Measurements from ENCODE around the gene ZNF135. TPM values are rescaled to one million over a fixed set of nuclear protein-coding genes. Genes with fewer than 3 reads are reported as not detected.

Gene ZNF135
- total RNA-seq, 4 donors from 2014 or later: 1.1 to 6.2 (median 3.4) TPM

- TF ChIP-seq CTCF (IDR thresholded peaks at IDR 0.05; ENCODE audit: low read depth): no peak
Observed at GRCh38 chr19:58097349-58097748, 38.3 kb downstream of the ZNF135 start.

DNA sequence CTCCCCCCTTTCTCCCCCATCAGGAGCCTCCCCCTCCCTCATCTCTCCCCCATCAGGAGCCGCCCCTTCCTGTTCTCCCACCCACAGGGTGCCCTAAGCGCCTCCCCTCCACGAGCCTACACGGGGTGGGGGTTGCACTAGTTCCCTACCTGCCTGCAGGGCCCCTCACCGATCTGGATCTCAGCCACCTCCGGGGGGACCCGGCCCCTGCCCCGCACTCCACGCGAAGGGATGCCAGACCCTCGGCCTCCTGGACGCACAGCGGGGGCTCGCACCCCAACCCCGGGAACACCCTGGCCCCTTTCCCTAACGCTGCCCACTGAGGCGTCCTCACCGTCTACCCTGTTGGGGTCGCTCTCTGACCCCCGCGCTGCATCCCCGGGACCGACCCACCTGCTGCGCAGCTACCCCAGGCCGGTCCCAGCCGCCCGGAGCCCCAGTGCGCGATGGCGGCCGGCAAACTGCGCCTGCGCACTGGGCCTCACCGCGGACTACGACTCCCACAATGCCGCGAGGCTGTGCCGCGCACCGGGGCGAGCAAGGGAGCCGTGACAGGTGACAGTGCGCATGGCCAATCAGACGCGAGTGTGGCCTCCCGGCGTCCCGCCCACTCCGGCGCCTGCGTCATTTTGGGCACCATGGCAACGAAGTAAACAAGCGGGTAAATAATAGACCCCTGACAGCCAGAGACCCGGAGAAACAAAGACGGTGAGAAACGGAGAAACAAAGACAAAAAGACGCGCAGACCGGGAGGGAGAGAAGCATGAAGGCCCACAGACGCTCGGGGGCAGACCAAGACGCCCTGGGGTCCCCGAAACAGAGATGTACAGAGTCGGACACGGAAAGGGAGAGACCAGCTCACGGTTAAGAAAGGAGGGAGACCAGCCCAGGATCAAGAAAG lies 38.9 kb downstream of the ZNF135 start, which contains the start of gene ZSCAN18:
Gene ZSCAN18 (minus strand): TSS at position 451 of the 901 bp plus-strand sequence. CDS start 7,964 bp downstream, outside the sequence.
- no peak for TF ChIP-seq CTCF (IDR thresholded peaks at IDR 0.05; ENCODE audit: low read depth)

- TF ChIP-seq CTCF (IDR thresholded peaks at IDR 0.05; ENCODE audit: low read depth): no peak
Observed at GRCh38 chr19:58098682-58098998, 39.6 kb downstream of the ZNF135 start.

- TF ChIP-seq CTCF (IDR thresholded peaks at IDR 0.05; ENCODE audit: low read depth): no peak
Observed at GRCh38 chr19:58107778-58108545, 48.9 kb downstream of the ZNF135 start.

DNA sequence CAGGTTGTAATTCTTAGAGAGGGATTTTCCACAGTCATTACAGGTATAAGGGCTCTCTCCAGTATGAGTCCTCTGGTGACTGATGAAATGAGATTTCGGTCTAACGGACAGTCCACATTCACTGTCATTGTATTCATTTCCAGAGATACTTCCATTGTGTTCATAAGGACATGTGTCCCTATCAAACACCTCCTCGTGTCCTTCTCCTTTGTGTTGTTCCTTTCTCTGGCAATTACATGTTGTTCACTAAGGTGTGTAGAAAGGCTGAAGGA lies 49.4 kb downstream of the ZNF135 start:
- TF ChIP-seq CTCF (IDR thresholded peaks at IDR 0.05; ENCODE audit: low read depth): no peak

- TF ChIP-seq CTCF (IDR thresholded peaks at IDR 0.05; ENCODE audit: low read depth): no peak
Observed at GRCh38 chr19:58117841-58118575, 58.9 kb downstream of the ZNF135 start.
